Activated CD4-positive, CD25-positive, alpha-beta regulatory T cell treated with anti-CD3 and anti-CD28 coated beads, Interleukin-2, amount 50 U/mL, for 24 hours (primary cell): ENCODE data around the gene ZSCAN20.

Source experiments
- ATAC-seq, 2 donors: fragments of 150-1000 bp; cut with Tn5 transposase; one replicate each; pipeline ENCODE4 v1.10.0; 2021; ENCODE audit warnings: mild to moderate bottlenecking in 1 of 2, moderate library complexity in 1 of 2

The ZSCAN20 gene

GRCh38 chr1:33443705-33444180 lies 28.7 kb upstream of the ZSCAN20 start:
- no peak for ATAC-seq

- no peak for ATAC-seq
Measured at GRCh38 chr1:33445108-33445507, 27.3 kb upstream of the ZSCAN20 start.

GRCh38 chr1:33446590-33446989 lies 25.9 kb upstream of the ZSCAN20 start:
- no peak for ATAC-seq

GRCh38 chr1:33454646-33455282 lies 17.7 kb upstream of the ZSCAN20 start:
- ATAC-seq, result no peak

GRCh38 chr1:33455539-33456501 lies 16.6 kb upstream of the ZSCAN20 start:
- peak; percentile 41 to 44 for ATAC-seq

- no peak for ATAC-seq
Measured at GRCh38 chr1:33456502-33456886, 16.0 kb upstream of the ZSCAN20 start.

- ATAC-seq, result no peak
Measured at GRCh38 chr1:33459691-33460090, 12.8 kb upstream of the ZSCAN20 start.

GRCh38 chr1:33460144-33460543 lies 12.3 kb upstream of the ZSCAN20 start:
- no peak for ATAC-seq

GRCh38 chr1:33460947-33461629 lies 11.4 kb upstream of the ZSCAN20 start:
- ATAC-seq, result no peak

- no peak for ATAC-seq
Measured at GRCh38 chr1:33462405-33463164, 9.9 kb upstream of the ZSCAN20 start.

GRCh38 chr1:33464552-33464951 lies 7.9 kb upstream of the ZSCAN20 start:
- no peak for ATAC-seq

- ATAC-seq, result no peak
Measured at GRCh38 chr1:33465316-33465715, 7.1 kb upstream of the ZSCAN20 start.

- ATAC-seq, result no peak
Measured at GRCh38 chr1:33466159-33466558, 6.3 kb upstream of the ZSCAN20 start.

GRCh38 chr1:33468011-33468410 lies 4.4 kb upstream of the ZSCAN20 start:
- ATAC-seq, result no peak

GRCh38 chr1:33468531-33468930 lies 3.9 kb upstream of the ZSCAN20 start:
- no peak for ATAC-seq

GRCh38 chr1:33468967-33469366 lies 3.5 kb upstream of the ZSCAN20 start:
- no peak for ATAC-seq

- ATAC-seq, result no peak
Measured at GRCh38 chr1:33469691-33470090, 2.8 kb upstream of the ZSCAN20 start.

- peak; percentile 16 to 37 for ATAC-seq
Measured at GRCh38 chr1:33470495-33471012, 1.9 kb upstream of the ZSCAN20 start.

- ATAC-seq, result no peak
Measured at GRCh38 chr1:33471416-33471815, 1.0 kb upstream of the ZSCAN20 start.

- ATAC-seq, result no peak
Measured at GRCh38 chr1:33473900-33474299, 1.5 kb downstream of the ZSCAN20 start.

- no peak for ATAC-seq
Measured at GRCh38 chr1:33477451-33477850, 5.0 kb downstream of the ZSCAN20 start.

GRCh38 chr1:33482412-33482811 lies 10.0 kb downstream of the ZSCAN20 start:
- ATAC-seq, result no peak
